ENCODE measurements around the gene PYDC1. TPM values are rescaled to one million over a fixed set of nuclear protein-coding genes. Genes with fewer than 3 reads are reported as not detected.

The PYDC1 gene
- polyA plus RNA-seq, 2 of the 4 experiments (the other 2 are of a cell fraction) = not detected

- Histone ChIP-seq H3K4me3 (no peak overlapping the region), H3K4me2 (no peak overlapping the region), H3K27ac (no peak overlapping the region), H3K4me1 (peaks cover 26% of the 10 kb centered on the region), H3K9me3 (no peaks in the 10 kb centered on the region)
- ChIA-PET CTCF (interaction anchor here (0.6 to 1.5 kb wide), 3 partner anchors 134 to 215 kb away, joined by 3 to 7 read pairs (median 4); partner anchors contain the start of gene HSD3B7), POLR2A (interaction anchor here (2.3 kb wide), 1 partner anchor 19 kb away, joined by 13 read pairs; the partner anchor contains the start of gene FUS)
- 89% methylated on average over 5 of the region's 5 CpGs for WGBS (ENCODE audit: missing lambda C conversion rate)
- TF ChIP-seq POLR2AphosphoS2 (conservative IDR thresholded peaks at IDR 0.05; ENCODE audit: low read length) (peak; percentile 77; the same call in 1 of the 2 replicates), HMGXB4 (CRISPR knock-in tag; IDR thresholded peaks at IDR 0.05; ENCODE audit: borderline replicate concordance) (no peak), EHF (CRISPR knock-in tag; IDR thresholded peaks at IDR 0.05) (no peak), RARB (CRISPR knock-in tag; IDR thresholded peaks at IDR 0.05) (0 out of 2 replicates have a peak, but pooled peaks have one; percentile 29), ZFP36 (IDR thresholded peaks at IDR 0.05; ENCODE audit: borderline replicate concordance, partially characterized antibody) (no peak), CBX2 (IDR thresholded peaks at IDR 0.05; ENCODE audit: borderline replicate concordance, low read depth) (no peak), FOSL2 (IDR thresholded peaks at IDR 0.05) (no peak), FOSL2 (CRISPR knock-in tag; IDR thresholded peaks at IDR 0.05) (no peak)
- FAIRE-seq = no peak
- no peak for ATAC-seq
- no peak for DNase-seq (ENCODE audit: low read depth in 1 of 2, low spot score in 1 of 2)
Observed at GRCh38 chr16:31199430-31200041, 17.4 kb downstream of the PYDC1 start.

- no peak overlapping the region for H3K4me3 ChIP-seq
- no peak for TF ChIP-seq BCL3 (IDR thresholded peaks at IDR 0.05)
- TF ChIP-seq HDAC2 (IDR thresholded peaks at IDR 0.05) = no peak
- no peak for TF ChIP-seq PBX3 (IDR thresholded peaks at IDR 0.05)
- TF ChIP-seq GATA3 (IDR thresholded peaks at IDR 0.05; ENCODE audit: borderline replicate concordance) = no peak
- TF ChIP-seq SMC3 (IDR thresholded peaks at IDR 0.05) = no peak
- peak; percentile 93; the same call in 1 of the 2 replicates for TF ChIP-seq POLR2AphosphoS2 (conservative IDR thresholded peaks at IDR 0.05; ENCODE audit: low read length)
- 89% methylated on average over 6 of the region's 7 CpGs for WGBS (ENCODE audit: missing lambda C conversion rate)
- POLR2A ChIA-PET = interaction anchor here (0.7 to 2.3 kb wide), 2 partner anchors 18 to 20 kb away, joined by 3 to 13 read pairs; partner anchors contain the start of gene FUS
- FAIRE-seq (no peak), ATAC-seq (no peak), DNase-seq (ENCODE audit: low read depth in 1 of 2, low spot score in 1 of 2) (no peak)
- CTCF ChIA-PET = interaction anchor here (0.6 to 2.0 kb wide), 6 partner anchors 9 to 245 kb away, joined by 3 to 10 read pairs (median 4); partner anchors contain the start of genes HSD3B7 and ZNF843
- H3K4me1 ChIP-seq = peaks cover 19% of the 10 kb centered on the region
- no peaks in the 10 kb centered on the region for H3K9me3 ChIP-seq
- H3K4me2 ChIP-seq = no peak overlapping the region
- H3K27ac ChIP-seq = no peak overlapping the region
Observed at GRCh38 chr16:31198207-31198882, 18.6 kb downstream of the PYDC1 start.

- DNase-seq (ENCODE audit: low read depth in 1 of 2, low spot score in 1 of 2) (no peak), ATAC-seq (no peak), FAIRE-seq (no peak)
- H3K27ac ChIP-seq = no peak overlapping the region
- POLR2A ChIA-PET = interaction anchor here (1.0 to 1.4 kb wide), 2 partner anchors 13 to 17 kb away, joined by 3 read pairs; partner anchors contain the start of gene FUS
- WGBS (ENCODE audit: missing lambda C conversion rate) = 87% methylated on average over 17 of the region's 17 CpGs
- H3K4me3 ChIP-seq = no peak overlapping the region
- no peak overlapping the region for H3K4me2 ChIP-seq
- peaks cover 15% of the 10 kb centered on the region for H3K4me1 ChIP-seq
- TF ChIP-seq FOSB (CRISPR knock-in tag; IDR thresholded peaks at IDR 0.05) (peak; percentile 50; the same call in 1 of the 2 replicates), ZC3H11A (IDR thresholded peaks at IDR 0.05) (no peak), POLR2AphosphoS2 (conservative IDR thresholded peaks at IDR 0.05; ENCODE audit: low read length) (peak; percentile 71; the same call in 1 of the 2 replicates), ATOH8 (CRISPR knock-in tag; IDR thresholded peaks at IDR 0.05; ENCODE audit: low read depth) (0 out of 2 replicates have a peak, but pooled peaks have one; percentile 7), TP53 (CRISPR knock-in tag; IDR thresholded peaks at IDR 0.05) (no peak), CEBPB (IDR thresholded peaks at IDR 0.05) (peak; percentile 43 to 82; a peak in 3 of 4 replicates), HMGXB4 (CRISPR knock-in tag; IDR thresholded peaks at IDR 0.05; ENCODE audit: borderline replicate concordance) (no peak), ZSCAN20 (CRISPR knock-in tag; IDR thresholded peaks at IDR 0.05) (no peak), FOXS1 (CRISPR knock-in tag; IDR thresholded peaks at IDR 0.05) (no peak), KDM1A (IDR thresholded peaks at IDR 0.05; ENCODE audit: low read depth) (no peak)
- CTCF ChIA-PET = interaction anchor here (0.7 to 2.0 kb wide), 4 partner anchors 11 to 246 kb away, joined by 3 to 10 read pairs (median 4); partner anchors contain the start of gene ZNF843
- H3K9me3 ChIP-seq = no peaks in the 10 kb centered on the region
Observed at GRCh38 chr16:31196324-31197088, 20.4 kb downstream of the PYDC1 start.
